DND-41 (cell line): Measurements from ENCODE around the gene ARHGEF17.
A peak's percentile ranks its signal among the peaks of the same experiment; 100 is the strongest.

Source experiments
- ATAC-seq: fragments of 200-7000 bp; cut with Tn5 transposase; 3 replicates; pipeline ENCODE4 v1.9.1; 2021; ENCODE audit warnings: low read depth; ENCODE audit not compliant: insufficient read depth
- DNase-seq: peaks from one replicate; pipeline ENCODE4 v3.0.0-alpha.2; 2020
- H2AFZ ChIP-seq: 2 replicates; pipeline ENCODE4 v1.6.0; 2012; ENCODE audit warnings: low read depth, low read length
- H3K27ac ChIP-seq: 2 replicates; pipeline ENCODE4 v1.5.1; 2012; ENCODE audit warnings: low read length, inconsistent platforms
- H3K27me3 ChIP-seq: fragments of 200-600 bp; sonication (generic); 2 replicates; pipeline ENCODE4 v1.6.0; 2012; ENCODE audit warnings: low read length, mild to moderate bottlenecking, inconsistent platforms; ENCODE audit not compliant: insufficient read depth, poor library complexity
- H3K36me3 ChIP-seq: 2 replicates; pipeline ENCODE4 v1.5.1; 2012; ENCODE audit warnings: low read length, inconsistent platforms; ENCODE audit not compliant: insufficient read depth
- H3K4me1 ChIP-seq: 2 replicates; pipeline ENCODE4 v1.5.1; 2012; ENCODE audit warnings: mild to moderate bottlenecking, low read length; ENCODE audit not compliant: insufficient read depth
- H3K4me2 ChIP-seq: 2 replicates; pipeline ENCODE4 v1.6.0; 2012; ENCODE audit warnings: mild to moderate bottlenecking, moderate library complexity, low read length, inconsistent platforms; ENCODE audit not compliant: insufficient read depth
- H3K4me3 ChIP-seq, 2 experiments: fragments of 200-600 bp in 1 of 2; shearing (Covaris generic) in 1 of 2; 2 replicates each; pipeline ENCODE4 v1.5.1; 2012 to 2016; ENCODE audit warnings: inconsistent platforms in 2 of 2, low read length in 2 of 2, mild to moderate bottlenecking in 2 of 2, low read depth in 1 of 2, moderate library complexity in 1 of 2
- H3K79me2 ChIP-seq: 2 replicates; pipeline ENCODE4 v1.6.0; 2012; ENCODE audit warnings: low read length, inconsistent platforms; ENCODE audit not compliant: insufficient read depth
- H3K9ac ChIP-seq: 2 replicates; pipeline ENCODE4 v1.6.0; 2012; ENCODE audit warnings: low read depth, mild to moderate bottlenecking, inconsistent platforms, low read length, moderate library complexity
- H3K9me3 ChIP-seq: 2 replicates; pipeline ENCODE4 v1.5.1; 2012; ENCODE audit warnings: low read length, moderate library complexity, mild to moderate bottlenecking, inconsistent platforms; ENCODE audit not compliant: insufficient read depth, severe bottlenecking
- H4K20me1 ChIP-seq: 2 replicates; pipeline ENCODE4 v1.6.0; 2012; ENCODE audit warnings: low read length; ENCODE audit not compliant: insufficient read depth
- CTCF ChIP-seq: IDR thresholded peaks from 2 replicates; pipeline ENCODE4 v1.5.1; 2012; ENCODE audit warnings: borderline replicate concordance, low read length, moderate library complexity, mild to moderate bottlenecking; ENCODE audit not compliant: poor library complexity, severe bottlenecking; ENCODE audit errors: extremely low read depth
- EZH2 ChIP-seq: IDR thresholded peaks from 3 replicates; pipeline ENCODE4 v1.6.1; 2012; ENCODE audit warnings: borderline replicate concordance, low read depth, mild to moderate bottlenecking, moderate library complexity, low read length, inconsistent platforms; ENCODE audit not compliant: severe bottlenecking

ARHGEF17 gene

GRCh38 chr11:73398721-73399120 is 90.6 kb downstream of the ARHGEF17 start:
- DNase-seq (no peak), ATAC-seq (no peak)
- H3K9ac ChIP-seq: no peak overlapping the region
- TF ChIP-seq CTCF: no peak
- TF ChIP-seq EZH2: no peak
- peaks cover 8% of the 10 kb centered on the region; the same call in 1 of the 2 replicates for H4K20me1 ChIP-seq
- H3K27me3 ChIP-seq: no peaks in the 10 kb centered on the region
- H3K79me2 ChIP-seq: no peaks in the 10 kb centered on the region
- H3K27ac ChIP-seq: peak overlapping the region; percentile 14
- H3K4me3 ChIP-seq: no peak overlapping the region
- H3K9me3 ChIP-seq: no peaks in the 10 kb centered on the region
- no peak overlapping the region for H3K4me2 ChIP-seq
- no peaks in the 10 kb centered on the region for H3K4me1 ChIP-seq
- H3K36me3 ChIP-seq: peaks cover 46% of the 10 kb centered on the region
- no peak overlapping the region for H2AFZ ChIP-seq

- Histone ChIP-seq H3K4me2 (no peak overlapping the region), H3K36me3 (peaks cover 42% of the 10 kb centered on the region), H3K4me1 (no peaks in the 10 kb centered on the region), H2AFZ (no peak overlapping the region), H4K20me1 (peaks cover 8% of the 10 kb centered on the region; the same call in 1 of the 2 replicates), H3K79me2 (no peaks in the 10 kb centered on the region), H3K4me3 (no peak overlapping the region), H3K9ac (no peak overlapping the region), H3K9me3 (no peaks in the 10 kb centered on the region), H3K27ac (no peak overlapping the region), H3K27me3 (no peaks in the 10 kb centered on the region)
- TF ChIP-seq EZH2 (no peak), CTCF (no peak)
- ATAC-seq (no peak), DNase-seq (no peak)
Measured at GRCh38 chr11:73399159-73399590, 91.1 kb downstream of the ARHGEF17 start.

GRCh38 chr11:73399636-73400035 is 91.6 kb downstream of the ARHGEF17 start:
- H3K27ac ChIP-seq: no peak overlapping the region
- peaks cover 8% of the 10 kb centered on the region; the same call in 1 of the 2 replicates for H4K20me1 ChIP-seq
- no peak overlapping the region for H3K9ac ChIP-seq
- H3K4me2 ChIP-seq: no peak overlapping the region
- H3K4me1 ChIP-seq: no peaks in the 10 kb centered on the region
- H3K79me2 ChIP-seq: no peaks in the 10 kb centered on the region
- no peak overlapping the region for H2AFZ ChIP-seq
- H3K36me3 ChIP-seq: peaks cover 37% of the 10 kb centered on the region
- H3K27me3 ChIP-seq: no peaks in the 10 kb centered on the region
- H3K4me3 ChIP-seq: no peak overlapping the region
- TF ChIP-seq CTCF (no peak), EZH2 (no peak)
- H3K9me3 ChIP-seq: no peaks in the 10 kb centered on the region
- ATAC-seq: no peak
- no peak for DNase-seq

GRCh38 chr11:73400293-73400692 is 92.2 kb downstream of the ARHGEF17 start:
- Histone ChIP-seq H3K27ac (no peak overlapping the region), H4K20me1 (peaks cover 5% of the 10 kb centered on the region; the same call in 1 of the 2 replicates), H3K9ac (no peak overlapping the region), H2AFZ (no peak overlapping the region), H3K4me2 (no peak overlapping the region), H3K36me3 (peaks cover 36% of the 10 kb centered on the region), H3K4me3 (no peak overlapping the region), H3K79me2 (no peaks in the 10 kb centered on the region), H3K27me3 (no peaks in the 10 kb centered on the region), H3K4me1 (no peaks in the 10 kb centered on the region), H3K9me3 (no peaks in the 10 kb centered on the region)
- ATAC-seq: no peak
- DNase-seq: no peak
- TF ChIP-seq CTCF (no peak), EZH2 (no peak)
